Caco-2 (cell line): Measurements from ENCODE around the gene EXTL1. TPM values are rescaled to one million over a fixed set of nuclear protein-coding genes. Genes with fewer than 3 reads are reported as not detected.

Source experiments
- BruUV-seq: library from RNA; stranded (reverse); fragments of 400-500 nt; replicated peaks from 2 replicates; lab custom pipeline; 2021; lab: Mats Ljungman, UMichigan
- CTCF ChIA-PET: fragments of 300-600 bp; sonication (Branson Sonifier 250); formaldehyde crosslinking; loops from one replicate; lab custom pipeline; 2022; ENCODE audit warnings: antibody characterized with exemption; lab: Charles Lee
- POLR2A ChIA-PET: fragments of 300-600 bp; sonication (Branson Sonifier 250); formaldehyde crosslinking; loops from one replicate; lab custom pipeline; 2022; ENCODE audit warnings: antibody characterized with exemption; lab: Charles Lee
- DNase-seq, 2 experiments: peaks; one replicate each; pipeline versions ENCODE4 v3.0.0 to v3.0.0-alpha.2; 2020 to 2022
- H3K27me3 ChIP-seq: replicated peaks from 2 replicates; pipeline ENCODE4 v1.6.0; 2011; ENCODE audit warnings: low read length; ENCODE audit not compliant: control insufficient read depth, insufficient read depth
- H3K36me3 ChIP-seq: 2 replicates; pipeline ENCODE4 v1.5.1; 2011; ENCODE audit warnings: low read length; ENCODE audit not compliant: control insufficient read depth, insufficient read depth
- H3K4me1 ChIP-seq: fragments of 250-450 bp; sonication (Bioruptor Pico); 2 replicates; pipeline ENCODE4 v1.5.1; 2020; ENCODE audit warnings: mild to moderate bottlenecking
- H3K4me3 ChIP-seq: 2 replicates; pipeline ENCODE4 v1.5.1; 2011; ENCODE audit warnings: low read depth, mild to moderate bottlenecking, control low read depth, low read length
- H3K9me3 ChIP-seq: fragments of 250-450 bp; sonication (Bioruptor Pico); 2 replicates; pipeline ENCODE4 v1.5.1; 2020; ENCODE audit warnings: mild to moderate bottlenecking, moderate library complexity
- H3K27ac Mint-ChIP-seq: one replicate; pipeline ENCODE4 v1.8.0; 2022; ENCODE audit warnings: mixed read lengths; ENCODE audit not compliant: unreplicated experiment
- H3K27me3 Mint-ChIP-seq: one replicate; pipeline ENCODE4 v1.8.0; 2022; ENCODE audit warnings: mixed read lengths; ENCODE audit not compliant: insufficient read depth, unreplicated experiment
- H3K36me3 Mint-ChIP-seq: one replicate; pipeline ENCODE4 v1.8.0; 2022; ENCODE audit warnings: mild to moderate bottlenecking, mixed read lengths; ENCODE audit not compliant: insufficient read depth, unreplicated experiment
- H3K4me1 Mint-ChIP-seq: one replicate; pipeline ENCODE4 v1.8.0; 2022; ENCODE audit warnings: low read depth, mixed read lengths; ENCODE audit not compliant: unreplicated experiment
- H3K4me3 Mint-ChIP-seq: one replicate; pipeline ENCODE4 v1.8.0; 2022; ENCODE audit warnings: mild to moderate bottlenecking, moderate library complexity, mixed read lengths; ENCODE audit not compliant: unreplicated experiment
- H3K9me3 Mint-ChIP-seq: one replicate; pipeline ENCODE4 v1.8.0; 2022; ENCODE audit warnings: mixed read lengths; ENCODE audit not compliant: unreplicated experiment
- intact Hi-C: fragments of 100-400 bp; cut with micrococcal nuclease; formaldehyde crosslinking; loops from one replicate; pipeline ENCODE4 v1.10.0; 2022; ENCODE audit not compliant: unreplicated experiment
- total RNA-seq: library from RNA; stranded (reverse); gene quantifications from 2 replicates; pipeline ENCODE4 v1.2.3, GENCODE V29; 2022
- TF ChIP-seq, protein P1 (sequence below), 2 experiments: fragments of 200-600 bp in 1 of 2; IDR thresholded peaks; 1 replicate in 1 of 2; 2 replicates in 1 of 2; pipeline versions ENCODE4 v1.5.1 to v1.8.0; 2011 to 2022; ENCODE audit warnings: antibody characterized with exemption in 1 of 2, control low read depth in 1 of 2, inconsistent platforms in 1 of 2, low read depth in 1 of 2, low read length in 1 of 2, mild to moderate bottlenecking in 1 of 2, moderate library complexity in 1 of 2; ENCODE audit not compliant: insufficient read depth in 1 of 2, severe bottlenecking in 1 of 2, unreplicated experiment in 1 of 2

The EXTL1 gene
- total RNA-seq, 1 experiment from 2014 or later, result 0.34 TPM

GRCh38 chr1:26027716-26028489 is 6.3 kb downstream of the EXTL1 start:
- ChIA-PET CTCF (interaction anchor here (0.7 kb wide), 1 partner anchor 8 kb away, joined by 3 read pairs; no protein-coding TSS in a partner anchor), POLR2A (no interaction called here)
- DNase-seq, result no peak
- TF ChIP-seq, protein P1, sequence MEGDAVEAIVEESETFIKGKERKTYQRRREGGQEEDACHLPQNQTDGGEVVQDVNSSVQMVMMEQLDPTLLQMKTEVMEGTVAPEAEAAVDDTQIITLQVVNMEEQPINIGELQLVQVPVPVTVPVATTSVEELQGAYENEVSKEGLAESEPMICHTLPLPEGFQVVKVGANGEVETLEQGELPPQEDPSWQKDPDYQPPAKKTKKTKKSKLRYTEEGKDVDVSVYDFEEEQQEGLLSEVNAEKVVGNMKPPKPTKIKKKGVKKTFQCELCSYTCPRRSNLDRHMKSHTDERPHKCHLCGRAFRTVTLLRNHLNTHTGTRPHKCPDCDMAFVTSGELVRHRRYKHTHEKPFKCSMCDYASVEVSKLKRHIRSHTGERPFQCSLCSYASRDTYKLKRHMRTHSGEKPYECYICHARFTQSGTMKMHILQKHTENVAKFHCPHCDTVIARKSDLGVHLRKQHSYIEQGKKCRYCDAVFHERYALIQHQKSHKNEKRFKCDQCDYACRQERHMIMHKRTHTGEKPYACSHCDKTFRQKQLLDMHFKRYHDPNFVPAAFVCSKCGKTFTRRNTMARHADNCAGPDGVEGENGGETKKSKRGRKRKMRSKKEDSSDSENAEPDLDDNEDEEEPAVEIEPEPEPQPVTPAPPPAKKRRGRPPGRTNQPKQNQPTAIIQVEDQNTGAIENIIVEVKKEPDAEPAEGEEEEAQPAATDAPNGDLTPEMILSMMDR (IDR thresholded peaks at IDR 0.05; ENCODE audit: insufficient read depth in 1 of 2, low read depth in 1 of 2, low read length in 1 of 2, severe bottlenecking in 1 of 2, unreplicated experiment in 1 of 2), result no peak
- Histone ChIP-seq H3K4me1 (no peaks in the 10 kb centered on the region), H3K36me3 (no peaks in the 10 kb centered on the region), H3K9me3 (no peaks in the 10 kb centered on the region), H3K4me3 (no peak overlapping the region), H3K27me3 (no peaks in the 10 kb centered on the region)
- H3K27ac Mint-ChIP-seq, result no peak overlapping the region
- H3K4me3 Mint-ChIP-seq, result no peak overlapping the region
- intact Hi-C loops, result no loop called here
- BruUV-seq, result no TSS peak
- no peaks in the 10 kb centered on the region for H3K36me3 Mint-ChIP-seq
- H3K9me3 Mint-ChIP-seq, result no peaks in the 10 kb centered on the region
- no peaks in the 10 kb centered on the region for H3K27me3 Mint-ChIP-seq
- H3K4me1 Mint-ChIP-seq, result no peaks in the 10 kb centered on the region

DNA sequence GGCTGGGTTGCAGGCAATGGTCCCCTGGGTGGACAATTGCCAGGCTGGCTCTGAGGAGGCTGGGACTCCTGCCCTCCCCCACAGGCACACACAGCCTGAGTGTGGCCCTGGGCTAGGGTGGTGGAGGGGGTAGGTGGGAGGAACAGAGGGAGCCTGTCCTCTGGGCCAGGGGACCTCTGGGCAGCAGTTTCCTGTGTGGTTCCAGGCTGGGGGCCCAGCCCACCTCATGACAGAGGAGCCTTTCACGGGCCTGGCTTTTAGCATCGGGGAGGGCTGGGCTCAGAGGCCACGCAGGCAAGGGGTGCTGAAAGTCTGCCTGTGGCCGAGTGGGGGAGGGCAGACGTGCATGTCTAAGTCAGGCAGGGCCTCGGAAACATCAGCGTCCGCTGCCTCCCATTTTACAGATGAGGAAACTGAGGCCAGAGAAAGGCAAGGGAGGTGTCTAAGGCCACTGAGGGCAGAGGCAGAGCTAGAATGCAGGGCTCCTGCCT is 7.0 kb downstream of the EXTL1 start:
- no peaks in the 10 kb centered on the region for H3K4me1 Mint-ChIP-seq
- H3K9me3 Mint-ChIP-seq, result no peaks in the 10 kb centered on the region
- ChIA-PET CTCF (no interaction called here), POLR2A (no interaction called here)
- no peak overlapping the region for H3K27ac Mint-ChIP-seq
- Histone ChIP-seq H3K4me3 (no peak overlapping the region), H3K27me3 (no peaks in the 10 kb centered on the region), H3K9me3 (no peaks in the 10 kb centered on the region), H3K4me1 (no peaks in the 10 kb centered on the region), H3K36me3 (no peaks in the 10 kb centered on the region)
- no peaks in the 10 kb centered on the region for H3K36me3 Mint-ChIP-seq
- intact Hi-C loops, result no loop called here
- DNase-seq, result no peak
- TF ChIP-seq, protein P1 (IDR thresholded peaks at IDR 0.05; ENCODE audit: insufficient read depth in 1 of 2, low read depth in 1 of 2, low read length in 1 of 2, severe bottlenecking in 1 of 2, unreplicated experiment in 1 of 2), result no peak
- H3K27me3 Mint-ChIP-seq, result no peaks in the 10 kb centered on the region
- BruUV-seq, result no TSS peak
- H3K4me3 Mint-ChIP-seq, result no peak overlapping the region

DNA sequence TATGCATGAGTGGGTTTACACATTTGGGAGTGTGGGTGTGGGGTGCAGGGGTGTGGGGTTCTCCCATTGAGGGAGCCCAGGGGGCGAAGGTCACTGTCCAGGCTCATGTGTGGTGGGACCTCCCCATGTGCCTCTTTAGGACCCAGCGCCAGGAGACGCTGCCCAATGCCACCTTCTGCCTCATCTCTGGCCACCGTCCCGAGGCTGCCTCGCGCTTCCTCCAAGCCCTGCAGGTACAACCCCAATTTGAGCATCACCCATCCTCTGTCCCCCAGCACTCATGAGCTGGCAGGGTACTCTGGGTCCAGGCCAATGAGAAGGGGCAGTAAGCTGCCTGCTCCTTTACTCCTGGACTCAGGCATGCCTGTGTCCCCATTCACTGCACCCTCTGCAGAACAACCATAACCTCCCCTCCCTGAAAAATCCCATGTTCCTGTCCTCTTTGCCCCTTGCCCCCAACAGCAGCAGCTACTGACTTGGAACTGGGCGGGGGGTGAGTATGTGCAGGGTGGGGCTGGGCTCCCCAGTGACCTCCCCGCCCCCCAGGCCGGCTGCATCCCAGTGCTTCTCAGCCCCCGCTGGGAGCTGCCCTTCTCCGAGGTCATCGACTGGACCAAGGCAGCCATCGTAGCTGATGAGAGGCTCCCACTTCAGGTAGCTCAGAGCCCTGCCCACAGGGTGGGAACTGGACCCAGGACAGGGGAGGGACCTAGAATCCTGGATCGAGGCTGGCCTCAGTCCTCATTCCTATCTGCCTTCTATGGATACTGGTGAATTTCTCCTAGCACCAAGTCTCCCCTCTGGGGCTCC is 7.7 kb downstream of the EXTL1 start:
- no peaks in the 10 kb centered on the region for H3K27me3 Mint-ChIP-seq
- no TSS peak for BruUV-seq
- Histone ChIP-seq H3K27me3 (no peaks in the 10 kb centered on the region), H3K4me1 (no peaks in the 10 kb centered on the region), H3K36me3 (no peaks in the 10 kb centered on the region), H3K9me3 (no peaks in the 10 kb centered on the region), H3K4me3 (no peak overlapping the region)
- peaks cover under 1% of the 10 kb centered on the region for H3K4me1 Mint-ChIP-seq
- H3K4me3 Mint-ChIP-seq, result no peak overlapping the region
- TF ChIP-seq, protein P1 (IDR thresholded peaks at IDR 0.05; ENCODE audit: insufficient read depth in 1 of 2, low read depth in 1 of 2, low read length in 1 of 2, severe bottlenecking in 1 of 2, unreplicated experiment in 1 of 2), result no peak
- no peak for DNase-seq
- no peaks in the 10 kb centered on the region for H3K36me3 Mint-ChIP-seq
- ChIA-PET CTCF (interaction anchor here (0.6 to 1.7 kb wide), 5 partner anchors 10 to 192 kb away, joined by 3 to 5 read pairs (median 4); no protein-coding TSS in a partner anchor), POLR2A (no interaction called here)
- H3K9me3 Mint-ChIP-seq, result no peaks in the 10 kb centered on the region
- H3K27ac Mint-ChIP-seq, result no peak overlapping the region
- intact Hi-C loops, result no loop called here
